ENCODE measurements around the gene FKBP8. TPM values are rescaled to one million over a fixed set of nuclear protein-coding genes. Genes with fewer than 3 reads are reported as not detected.
A peak's percentile ranks its signal among the peaks of the same experiment; 100 is the strongest.

FKBP8 gene
- total RNA-seq, 1 experiment from 2014 or later: 182 TPM

DNA sequence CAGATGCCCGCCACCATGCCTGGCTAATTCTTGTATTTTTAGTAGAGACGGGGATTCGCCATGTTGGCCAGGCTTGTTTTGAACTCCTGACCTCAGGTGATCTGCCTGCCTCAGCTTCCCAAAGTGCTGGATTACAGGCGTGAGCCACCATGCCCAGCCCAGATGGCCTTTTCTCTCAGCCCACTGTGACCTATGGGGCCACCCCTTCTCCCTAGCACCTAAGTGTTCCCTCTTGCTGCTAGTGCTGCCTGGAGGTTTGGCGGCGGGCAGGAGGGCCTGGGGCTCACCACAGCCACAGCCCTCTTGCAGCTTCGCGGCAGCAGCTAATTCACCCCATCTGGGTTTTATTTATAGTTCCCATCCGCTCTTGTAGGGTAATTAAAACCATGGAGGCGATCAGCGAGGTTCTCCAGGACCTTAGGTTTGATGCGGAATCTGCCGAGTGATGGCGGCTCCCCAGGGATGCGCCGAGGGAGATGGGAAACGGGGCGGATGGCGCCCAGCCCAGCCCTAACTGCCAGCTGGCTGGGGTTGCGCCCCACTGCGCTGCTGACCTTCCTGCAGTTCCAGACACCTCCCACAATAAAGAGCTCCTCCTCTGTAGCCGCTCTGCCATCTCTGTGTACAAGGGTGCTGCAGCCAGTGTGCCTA, 48.5 kb upstream of the FKBP8 start:
- TF ChIP-seq TCF7L2 (IDR thresholded peaks at IDR 0.05; ENCODE audit: low read depth, low read length) (no peak), POLR2AphosphoS5 (IDR thresholded peaks at IDR 0.05; ENCODE audit: low read depth, low read length) (no peak), SIN3A (IDR thresholded peaks at IDR 0.05; ENCODE audit: borderline replicate concordance, insufficient read depth, low read depth, low read length) (no peak), CTCF (IDR thresholded peaks at IDR 0.05) (no peak)
- TF ChIP-seq, protein P1, sequence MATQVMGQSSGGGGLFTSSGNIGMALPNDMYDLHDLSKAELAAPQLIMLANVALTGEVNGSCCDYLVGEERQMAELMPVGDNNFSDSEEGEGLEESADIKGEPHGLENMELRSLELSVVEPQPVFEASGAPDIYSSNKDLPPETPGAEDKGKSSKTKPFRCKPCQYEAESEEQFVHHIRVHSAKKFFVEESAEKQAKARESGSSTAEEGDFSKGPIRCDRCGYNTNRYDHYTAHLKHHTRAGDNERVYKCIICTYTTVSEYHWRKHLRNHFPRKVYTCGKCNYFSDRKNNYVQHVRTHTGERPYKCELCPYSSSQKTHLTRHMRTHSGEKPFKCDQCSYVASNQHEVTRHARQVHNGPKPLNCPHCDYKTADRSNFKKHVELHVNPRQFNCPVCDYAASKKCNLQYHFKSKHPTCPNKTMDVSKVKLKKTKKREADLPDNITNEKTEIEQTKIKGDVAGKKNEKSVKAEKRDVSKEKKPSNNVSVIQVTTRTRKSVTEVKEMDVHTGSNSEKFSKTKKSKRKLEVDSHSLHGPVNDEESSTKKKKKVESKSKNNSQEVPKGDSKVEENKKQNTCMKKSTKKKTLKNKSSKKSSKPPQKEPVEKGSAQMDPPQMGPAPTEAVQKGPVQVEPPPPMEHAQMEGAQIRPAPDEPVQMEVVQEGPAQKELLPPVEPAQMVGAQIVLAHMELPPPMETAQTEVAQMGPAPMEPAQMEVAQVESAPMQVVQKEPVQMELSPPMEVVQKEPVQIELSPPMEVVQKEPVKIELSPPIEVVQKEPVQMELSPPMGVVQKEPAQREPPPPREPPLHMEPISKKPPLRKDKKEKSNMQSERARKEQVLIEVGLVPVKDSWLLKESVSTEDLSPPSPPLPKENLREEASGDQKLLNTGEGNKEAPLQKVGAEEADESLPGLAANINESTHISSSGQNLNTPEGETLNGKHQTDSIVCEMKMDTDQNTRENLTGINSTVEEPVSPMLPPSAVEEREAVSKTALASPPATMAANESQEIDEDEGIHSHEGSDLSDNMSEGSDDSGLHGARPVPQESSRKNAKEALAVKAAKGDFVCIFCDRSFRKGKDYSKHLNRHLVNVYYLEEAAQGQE (IDR thresholded peaks at IDR 0.05; ENCODE audit: insufficient read depth in 1 of 2, low read depth in 2 of 2, low read length in 1 of 2): no peak
- intact Hi-C loops (cut with micrococcal nuclease; ENCODE audit: unreplicated experiment) (loop anchor here (5.0 to 10.0 kb wide), 2 partner anchors 83 to 255 kb away; no protein-coding TSS in a partner anchor), in situ Hi-C loops (cut with HindIII; ENCODE audit: low pct_unique_long_range_greater_than_20kb, low sequenced_read_pairs) (no loop called here)
- H3K9me3 ChIP-seq (ENCODE audit: control insufficient read depth, insufficient read depth, low read depth, low read length): no peaks in the 10 kb centered on the region
- H3K4me3 ChIP-seq (ENCODE audit: low read depth in 2 of 2, low read length in 2 of 2): no peak overlapping the region
- ChIA-PET POLR2A (no interaction called here), CTCF (no interaction called here)
- no peaks in the 10 kb centered on the region; the same call in 1 of the 2 replicates for H3K36me3 ChIP-seq (ENCODE audit: control insufficient read depth, insufficient read depth, low read length)
- no peak overlapping the region for H3K27ac ChIP-seq (ENCODE audit: low read length)
- no peak for DNase-seq (ENCODE audit: low read depth, low spot score)
- no peak for ATAC-seq
- no peaks in the 10 kb centered on the region for H3K27me3 ChIP-seq (ENCODE audit: control insufficient read depth, insufficient read depth, low read length)
- no TSS peak for BruUV-seq (replicated peaks)
- no peaks in the 10 kb centered on the region for H3K4me1 ChIP-seq (ENCODE audit: control insufficient read depth, insufficient read depth, low read length)

GRCh38 chr19:18590273-18591272, 47.2 kb upstream of the FKBP8 start:
- TF ChIP-seq POLR2AphosphoS5 (IDR thresholded peaks at IDR 0.05; ENCODE audit: low read depth, low read length) (0 out of 2 replicates have a peak, but pooled peaks have one; percentile 14), CTCF (IDR thresholded peaks at IDR 0.05) (peak; percentile 79)
- TF ChIP-seq, protein P1 (IDR thresholded peaks at IDR 0.05; ENCODE audit: insufficient read depth in 1 of 2, low read depth in 2 of 2, low read length in 1 of 2): no peak; a peak in 1 of 4 replicates
- ChIA-PET CTCF (interaction anchor here (0.7 kb wide), 2 partner anchors 102 to 430 kb away, joined by 5 to 8 read pairs; no protein-coding TSS in a partner anchor), POLR2A (no interaction called here)

More at GRCh38 chr19:18590273-18591272, 47.2 kb upstream of the FKBP8 start:
- ATAC-seq (peak; percentile 76), DNase-seq (ENCODE audit: low read depth, low spot score) (peak; percentile 75)
- Histone ChIP-seq H3K4me3 (ENCODE audit: low read depth in 2 of 2, low read length in 2 of 2) (peak overlapping the region; percentile 65 to 70), H3K36me3 (ENCODE audit: control insufficient read depth, insufficient read depth, low read length) (no peaks in the 10 kb centered on the region; the same call in 1 of the 2 replicates), H3K9me3 (ENCODE audit: control insufficient read depth, insufficient read depth, low read depth, low read length) (no peaks in the 10 kb centered on the region), H3K27ac (ENCODE audit: low read length) (peak overlapping the region; percentile 76), H3K27me3 (ENCODE audit: control insufficient read depth, insufficient read depth, low read length) (no peaks in the 10 kb centered on the region), H3K4me1 (ENCODE audit: control insufficient read depth, insufficient read depth, low read length) (no peaks in the 10 kb centered on the region)
- BruUV-seq (replicated peaks): TSS peak; percentile 85
- in situ Hi-C loops (cut with HindIII; ENCODE audit: low pct_unique_long_range_greater_than_20kb, low sequenced_read_pairs) (no loop called here), intact Hi-C loops (cut with micrococcal nuclease; ENCODE audit: unreplicated experiment) (loop anchor here (5.0 to 10.0 kb wide), 2 partner anchors 84 to 257 kb away; no protein-coding TSS in a partner anchor)
